PC-3 (cell line): ENCODE measurements around the gene APMAP. TPM values are rescaled to one million over a fixed set of nuclear protein-coding genes. Genes with fewer than 3 reads are reported as not detected.
A peak's percentile ranks its signal among the peaks of the same experiment; 100 is the strongest.

Experiments
- ATAC-seq: fragments of 200-7000 bp; cut with Tn5 transposase; 2 replicates; pipeline ENCODE4 v1.9.1; 2020; ENCODE audit warnings: mild to moderate bottlenecking, moderate library complexity
- BruUV-seq: library from RNA; stranded (reverse); fragments of 400-500 nt; replicated peaks from 2 replicates; lab custom pipeline; 2021; lab: Mats Ljungman, UMichigan
- CTCF ChIA-PET: fragments of 300-600 bp; sonication (Branson Sonifier 250); formaldehyde crosslinking; loops from one replicate; lab custom pipeline; 2022; ENCODE audit warnings: antibody characterized with exemption; lab: Charles Lee
- POLR2A ChIA-PET: fragments of 300-600 bp; sonication (Branson Sonifier 250); formaldehyde crosslinking; loops from one replicate; lab custom pipeline; 2022; ENCODE audit warnings: antibody characterized with exemption; ENCODE audit not compliant: unreplicated experiment; lab: Charles Lee
- DNase-seq: peaks from one replicate; pipeline ENCODE4 v3.0.0-alpha.2; 2015
- H2AFZ ChIP-seq: fragments of 300-600 bp; sonication (generic); 2 replicates; pipeline ENCODE4 v1.6.0; 2016; ENCODE audit warnings: antibody characterized with exemption, low read length
- H3F3A ChIP-seq: fragments of 300-600 bp; sonication (generic); one replicate; pipeline ENCODE4 v1.6.0; 2017; ENCODE audit warnings: antibody characterized with exemption, low read length, control low read depth, mild to moderate bottlenecking; ENCODE audit not compliant: unreplicated experiment
- H3K27ac ChIP-seq: fragments of 300-600 bp; sonication (generic); 2 replicates; pipeline ENCODE4 v1.5.1; 2016; ENCODE audit warnings: mild to moderate bottlenecking, low read length
- H3K27me3 ChIP-seq: fragments of 300-600 bp; sonication (generic); 2 replicates; pipeline ENCODE4 v1.6.1; 2016; ENCODE audit warnings: low read length, mixed read lengths
- H3K36me3 ChIP-seq: fragments of 300-600 bp; sonication (generic); 2 replicates; pipeline ENCODE4 v1.6.1; 2016; ENCODE audit warnings: low read depth, mixed run types, low read length, mixed read lengths
- H3K4me1 ChIP-seq: fragments of 300-600 bp; sonication (generic); 2 replicates; pipeline ENCODE4 v1.5.1; 2016; ENCODE audit warnings: low read length; ENCODE audit not compliant: insufficient read depth
- H3K4me2 ChIP-seq: fragments of 300-600 bp; sonication (generic); 2 replicates; pipeline ENCODE4 v1.6.0; 2016; ENCODE audit warnings: low read length
- H3K4me3 ChIP-seq: fragments of 300-600 bp; sonication (generic); 2 replicates; pipeline ENCODE4 v1.5.1; 2016; ENCODE audit warnings: mild to moderate bottlenecking, low read length, mixed read lengths
- H3K79me2 ChIP-seq: fragments of 300-600 bp; sonication (generic); 2 replicates; pipeline ENCODE4 v1.6.1; 2017; ENCODE audit warnings: low read length, mixed read lengths
- H3K9ac ChIP-seq: fragments of 300-600 bp; sonication (generic); 2 replicates; pipeline ENCODE4 v1.6.0; 2016; ENCODE audit warnings: mild to moderate bottlenecking, low read length
- H3K9me2 ChIP-seq: fragments of 300-600 bp; sonication (generic); replicated peaks from 2 replicates; pipeline ENCODE4 v1.6.1; 2016; ENCODE audit warnings: mixed run types, low read length, mixed read lengths
- H3K9me3 ChIP-seq: fragments of 300-600 bp; sonication (generic); 2 replicates; pipeline ENCODE4 v1.6.1; 2016; ENCODE audit warnings: low read length, mixed read lengths
- H4K20me1 ChIP-seq: fragments of 300-600 bp; sonication (generic); 2 replicates; pipeline ENCODE4 v1.6.1; 2016; ENCODE audit warnings: low read length, mixed read lengths
- EZH2 ChIP-seq: fragments of 300-600 bp; sonication (generic); IDR thresholded peaks from one replicate; pipeline ENCODE4 v1.6.1; 2017; ENCODE audit warnings: antibody characterized with exemption, mild to moderate bottlenecking, low read length; ENCODE audit not compliant: unreplicated experiment
- EZH2phosphoT487 ChIP-seq: fragments of 300-600 bp; sonication (generic); IDR thresholded peaks from 2 replicates; pipeline ENCODE4 v1.6.1; 2018; ENCODE audit warnings: mild to moderate bottlenecking, antibody characterized with exemption, low read length, borderline replicate concordance
- intact Hi-C: fragments of 100-400 bp; cut with micrococcal nuclease; formaldehyde crosslinking; loops from 2 replicates; pipeline ENCODE4 v1.9.0; 2023
- total RNA-seq: library from RNA; depleted of rRNA; stranded (reverse); fragments of >200 nt; gene quantifications from 2 replicates; pipeline ENCODE4 v1.2.3, GENCODE V29; 2014
- TF ChIP-seq, protein P1 (sequence below): fragments of 300-600 bp; sonication (generic); conservative IDR thresholded peaks from 2 replicates; pipeline ENCODE4 v1.5.1; 2017; ENCODE audit warnings: antibody characterized with exemption, low read depth, mild to moderate bottlenecking, low read length

APMAP gene
- total RNA-seq, 1 experiment from 2014 or later: 134 TPM

DNA sequence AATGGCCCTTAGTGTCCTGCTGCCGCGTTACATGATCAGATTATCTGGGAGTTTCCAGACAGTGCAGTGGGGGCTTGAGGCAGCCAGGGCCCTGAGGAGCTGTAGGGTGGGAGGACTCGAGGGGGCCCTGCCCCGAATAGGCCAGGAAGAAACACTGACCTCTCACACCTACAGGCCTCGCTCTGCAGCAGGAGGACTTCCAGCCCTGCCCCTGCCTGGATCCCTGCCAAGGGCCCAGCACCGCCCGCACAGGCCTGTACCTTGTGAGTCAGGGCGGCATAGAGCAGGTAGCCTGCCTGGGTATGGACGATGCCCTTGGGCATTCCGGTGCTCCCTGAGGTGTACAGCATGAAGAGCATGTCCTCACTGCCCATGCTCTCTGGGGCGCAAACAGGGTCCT lies 30.1 kb upstream of the APMAP start:
- no peaks in the 10 kb centered on the region for H3K27me3 ChIP-seq
- ATAC-seq (peak; percentile 69), DNase-seq (peak; percentile 66)
- no peaks in the 10 kb centered on the region for H3K79me2 ChIP-seq
- H3K36me3 ChIP-seq: no peaks in the 10 kb centered on the region
- intact Hi-C loops: no loop called here
- H3K4me1 ChIP-seq: peaks cover 14% of the 10 kb centered on the region
- no peak overlapping the region for H2AFZ ChIP-seq
- POLR2A ChIA-PET: no interaction called here
- H3F3A ChIP-seq: no peaks in the 10 kb centered on the region
- H3K27ac ChIP-seq: no peak overlapping the region
- H3K9me3 ChIP-seq: no peaks in the 10 kb centered on the region
- no peak overlapping the region for H3K4me3 ChIP-seq
- CTCF ChIA-PET: no interaction called here
- no peak overlapping the region for H3K4me2 ChIP-seq
- no peaks in the 10 kb centered on the region for H3K9me2 ChIP-seq
- H3K9ac ChIP-seq: no peak overlapping the region
- H4K20me1 ChIP-seq: no peaks in the 10 kb centered on the region
- no TSS peak for BruUV-seq
- TF ChIP-seq EZH2 (no peak), EZH2phosphoT487 (no peak)
- TF ChIP-seq, protein P1, sequence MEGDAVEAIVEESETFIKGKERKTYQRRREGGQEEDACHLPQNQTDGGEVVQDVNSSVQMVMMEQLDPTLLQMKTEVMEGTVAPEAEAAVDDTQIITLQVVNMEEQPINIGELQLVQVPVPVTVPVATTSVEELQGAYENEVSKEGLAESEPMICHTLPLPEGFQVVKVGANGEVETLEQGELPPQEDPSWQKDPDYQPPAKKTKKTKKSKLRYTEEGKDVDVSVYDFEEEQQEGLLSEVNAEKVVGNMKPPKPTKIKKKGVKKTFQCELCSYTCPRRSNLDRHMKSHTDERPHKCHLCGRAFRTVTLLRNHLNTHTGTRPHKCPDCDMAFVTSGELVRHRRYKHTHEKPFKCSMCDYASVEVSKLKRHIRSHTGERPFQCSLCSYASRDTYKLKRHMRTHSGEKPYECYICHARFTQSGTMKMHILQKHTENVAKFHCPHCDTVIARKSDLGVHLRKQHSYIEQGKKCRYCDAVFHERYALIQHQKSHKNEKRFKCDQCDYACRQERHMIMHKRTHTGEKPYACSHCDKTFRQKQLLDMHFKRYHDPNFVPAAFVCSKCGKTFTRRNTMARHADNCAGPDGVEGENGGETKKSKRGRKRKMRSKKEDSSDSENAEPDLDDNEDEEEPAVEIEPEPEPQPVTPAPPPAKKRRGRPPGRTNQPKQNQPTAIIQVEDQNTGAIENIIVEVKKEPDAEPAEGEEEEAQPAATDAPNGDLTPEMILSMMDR: no peak

DNA sequence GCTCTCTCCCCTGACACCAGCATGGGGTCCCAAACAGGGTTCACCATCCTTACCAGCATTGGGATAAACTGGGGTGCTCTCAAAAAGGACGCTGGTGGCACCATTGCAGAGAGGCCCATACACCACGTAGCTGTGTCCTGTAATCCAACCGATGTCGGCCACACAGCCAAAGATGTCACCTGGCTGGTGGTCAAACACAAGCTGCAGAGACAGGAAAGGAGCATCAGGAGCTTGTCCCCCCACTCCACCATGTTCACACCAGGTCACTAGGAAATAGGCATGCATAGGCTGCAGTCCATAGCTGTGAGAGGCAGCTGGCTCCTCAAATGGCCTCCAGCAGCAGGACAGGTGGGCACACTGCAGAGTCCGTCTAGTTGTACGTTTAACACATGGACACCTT lies 28.8 kb upstream of the APMAP start:
- H2AFZ ChIP-seq: no peak overlapping the region
- H3K27ac ChIP-seq: no peak overlapping the region
- H3K4me1 ChIP-seq: peaks cover 23% of the 10 kb centered on the region
- no peaks in the 10 kb centered on the region for H3K9me3 ChIP-seq
- ATAC-seq (no peak), DNase-seq (no peak)
- H3K4me3 ChIP-seq: no peak overlapping the region
- no peaks in the 10 kb centered on the region for H4K20me1 ChIP-seq
- H3K9me2 ChIP-seq: no peaks in the 10 kb centered on the region
- no peaks in the 10 kb centered on the region for H3F3A ChIP-seq
- TF ChIP-seq, protein P1: no peak
- TF ChIP-seq EZH2: no peak
- no peaks in the 10 kb centered on the region for H3K79me2 ChIP-seq
- no peak overlapping the region for H3K4me2 ChIP-seq
- CTCF ChIA-PET: no interaction called here
- no peak overlapping the region for H3K9ac ChIP-seq
- H3K27me3 ChIP-seq: no peaks in the 10 kb centered on the region
- POLR2A ChIA-PET: no interaction called here
- H3K36me3 ChIP-seq: no peaks in the 10 kb centered on the region
- intact Hi-C loops: no loop called here
- BruUV-seq: no TSS peak

GRCh38 chr20:25020901-25021301 lies 28.4 kb upstream of the APMAP start:
- intact Hi-C loops: no loop called here
- no peaks in the 10 kb centered on the region for H3K36me3 ChIP-seq
- POLR2A ChIA-PET: no interaction called here

More at GRCh38 chr20:25020901-25021301, 28.4 kb upstream of the APMAP start:
- Histone ChIP-seq H3K4me2 (no peak overlapping the region), H3K9ac (no peak overlapping the region), H4K20me1 (no peaks in the 10 kb centered on the region), H3F3A (no peaks in the 10 kb centered on the region), H3K27me3 (no peaks in the 10 kb centered on the region), H3K79me2 (no peaks in the 10 kb centered on the region), H3K4me3 (no peak overlapping the region), H2AFZ (no peak overlapping the region), H3K27ac (no peak overlapping the region), H3K9me2 (no peaks in the 10 kb centered on the region), H3K4me1 (peaks cover 23% of the 10 kb centered on the region), H3K9me3 (no peaks in the 10 kb centered on the region)
- ATAC-seq: no peak
- TF ChIP-seq, protein P1: no peak
- TF ChIP-seq EZH2phosphoT487 (no peak), EZH2 (no peak)
- no TSS peak for BruUV-seq
- no peak for DNase-seq
- CTCF ChIA-PET: no interaction called here
